ENCODE measurements around the gene TRPM2. TPM values are rescaled to one million over a fixed set of nuclear protein-coding genes. Genes with fewer than 3 reads are reported as not detected.

The TRPM2 gene
- total RNA-seq, 1 donor from 2014 or later: 3.2 TPM

GRCh38 chr21:44432841-44433790 is 79.7 kb downstream of the TRPM2 start:
- no peak for DNase-seq

- no peak for DNase-seq
These were observed 80.6 kb downstream of the TRPM2 start for GRCh38 chr21:44433791-44434567.

GRCh38 chr21:44434568-44434925 is 81.1 kb downstream of the TRPM2 start:
- no peak for DNase-seq

GRCh38 chr21:44434936-44435635 is 81.7 kb downstream of the TRPM2 start:
- no peak for DNase-seq

GRCh38 chr21:44436111-44436611 is 82.7 kb downstream of the TRPM2 start:
- no peak for DNase-seq

- DNase-seq: no peak
These were observed 83.5 kb downstream of the TRPM2 start for GRCh38 chr21:44436958-44437357.

GRCh38 chr21:44437371-44437695 is 83.9 kb downstream of the TRPM2 start:
- DNase-seq: no peak

- no peak for DNase-seq
These were observed 84.4 kb downstream of the TRPM2 start for GRCh38 chr21:44437696-44438431.

- DNase-seq: no peak
These were observed 85.2 kb downstream of the TRPM2 start for GRCh38 chr21:44438531-44439210.

- no peak for DNase-seq
These were observed 85.8 kb downstream of the TRPM2 start for GRCh38 chr21:44439211-44439600.

- no peak for DNase-seq
These were observed 87.0 kb downstream of the TRPM2 start for GRCh38 chr21:44440241-44441040.

- DNase-seq: no peak
These were observed 87.6 kb downstream of the TRPM2 start for GRCh38 chr21:44441041-44441400.

- no peak for DNase-seq
These were observed 88.3 kb downstream of the TRPM2 start for GRCh38 chr21:44441581-44442265.

- DNase-seq: no peak
These were observed 89.1 kb downstream of the TRPM2 start for GRCh38 chr21:44442266-44443125.

- DNase-seq: no peak
These were observed 90.0 kb downstream of the TRPM2 start for GRCh38 chr21:44443291-44443890.

- DNase-seq: no peak
These were observed 90.5 kb downstream of the TRPM2 start for GRCh38 chr21:44443891-44444285.

- peak; percentile 24 for DNase-seq
These were observed 91.0 kb downstream of the TRPM2 start for GRCh38 chr21:44444286-44444931.

- DNase-seq: no peak
These were observed 91.9 kb downstream of the TRPM2 start for GRCh38 chr21:44445145-44445812.
